Heart right ventricle (tissue), 16 donors: ENCODE measurements around the gene CEP57. TPM values are rescaled to one million over a fixed set of nuclear protein-coding genes. Genes with fewer than 3 reads are reported as not detected.
A peak's percentile ranks its signal among the peaks of the same experiment; 100 is the strongest.

ENCODE experiments used
- ATAC-seq, 8 donors: fragments of 200-7000 bp; cut with Tn5 transposase; one replicate each; pipeline ENCODE4 v1.9.1; 2020; ENCODE audit warnings: mild to moderate bottlenecking in 8 of 8, moderate library complexity in 8 of 8, moderate number of reproducible peaks in 1 of 8
- DNase-seq, 2 donors: peaks; one replicate each; pipeline ENCODE4 v3.0.0-alpha.2; 2020
- H3K27ac ChIP-seq, 10 donors: fragments of 200-600 bp; sonication (generic) in 2 of 10; one replicate each; pipeline versions ENCODE4 v1.5.0 to v1.8.0; 2020 to 2022; ENCODE audit warnings: mild to moderate bottlenecking in 3 of 10
- H3K27me3 ChIP-seq, 7 donors: fragments of 200-600 bp; one replicate each; pipeline ENCODE4 v1.8.0; 2021 to 2022; ENCODE audit warnings: mild to moderate bottlenecking in 2 of 7
- H3K36me3 ChIP-seq, 9 donors: fragments of 200-600 bp; sonication (generic) in 1 of 9; one replicate each; pipeline versions ENCODE4 v1.5.0 to v1.8.0; 2020 to 2022; ENCODE audit warnings: mild to moderate bottlenecking in 2 of 9
- H3K4me1 ChIP-seq, 9 donors: fragments of 200-600 bp; sonication (generic) in 1 of 9; one replicate each; pipeline versions ENCODE4 v1.5.0 to v1.8.0; 2020 to 2022; ENCODE audit warnings: mild to moderate bottlenecking in 4 of 9
- H3K4me3 ChIP-seq, 10 donors: fragments of 200-600 bp; sonication (generic) in 2 of 10; one replicate each; pipeline versions ENCODE4 v1.5.0 to v1.8.0; 2020 to 2022; ENCODE audit warnings: mild to moderate bottlenecking in 7 of 10, moderate library complexity in 2 of 10
- H3K9me3 ChIP-seq, 11 donors: fragments of 200-600 bp in 10 of 11; sonication (generic) in 2 of 11; one replicate each; pipeline versions ENCODE4 v1.5.0 to v1.8.0; 2013 to 2022; ENCODE audit warnings: mild to moderate bottlenecking in 2 of 11, control low read depth in 1 of 11, moderate library complexity in 1 of 11
- WGBS, 2 donors: extraction: QIAGEN DNeasy Blood & Tissue Kit; methylation state at CpG; one replicate each; pipeline ENCODE4 v1.1.7; 2013; ENCODE audit warnings: inconsistent platforms in 1 of 2; 5-methylcytosine and 5-hydroxymethylcytosine counted together
- intact Hi-C, 10 donors: fragments of 100-400 bp; cut with DNase I; formaldehyde crosslinking; loops; one replicate each; pipeline versions ENCODE4 v1.11.1 to v1.14.2; 2022
- polyA plus RNA-seq, 2 donors: library from polyadenylated mRNA; stranded (reverse); fragments of 200-250 nt; gene quantifications; one replicate each; pipeline ENCODE4 v1.2.3, GENCODE V29; 2013
- total RNA-seq, 10 donors: library from RNA; stranded (reverse); fragmentation: NEBNext Ultra II Directional in 3 of 10; extraction: Animal tissue kit (Norgen Biotek cat#: 25700) in 3 of 10; gene quantifications; one replicate each; pipeline versions ENCODE4 v1.2.1 to v1.2.4, GENCODE V29; 2021 to 2023
- TF ChIP-seq, protein P1 (sequence below), 9 donors: fragments of 200-600 bp; sonication (generic) in 2 of 9; IDR thresholded peaks; one replicate each; pipeline versions ENCODE4 v1.5.0 to v1.8.0; 2021 to 2022; ENCODE audit warnings: antibody characterized with exemption in 9 of 9, mild to moderate bottlenecking in 5 of 9, moderate library complexity in 1 of 9
- donor health status: Arrhythmogenic right ventricular cardiomyopathy.
- donor health status: ischemic (EF 13 %, LVEDD 7.1; RV severe dilation, severe dysfunction).
- donor health status: healthy with polysubstance abuse.
- donor health status: DM: no; HTN: yes; CAD: no.
- donor health status: DM: no; HTN: no; CAD: no.
- donor health status: ischemic (EF 25% LVEDD 6.9; RV normal size, moderate dysfunction).
- donor health status: ischemic (EF 25% LVEDD 5.7; RV mildly dilated, moderate dysfunction).
- donor health status: healthy.
- donor health status: DM: yes; HTN: yes; CAD: no.
- donor health status: Ischemic cardiomyopathy.
- donor health status: ischemic (EF 35%, LVEDD 5.7; RV mildly dilated, moderate dysfunction).
- donor health status: nonischemic (EF 11% LVEDD 7.7; RV severe dilation, severe dysfunction).
- donor health status: DM: yes; HTN: yes; CAD: no.
- donor health status: PGD.
- donor health status: ischemic (EF 29% LVEDD 5.4; RV normal size, mild dysfunction).
- donor health status: nonischemic (EF 23%, LVEDD 6.1; RV moderate dilation, normal function).

The CEP57 gene
- total and polyA plus RNA-seq, 12 donors = 9.1 to 28.5 (median 24.5) TPM

DNA sequence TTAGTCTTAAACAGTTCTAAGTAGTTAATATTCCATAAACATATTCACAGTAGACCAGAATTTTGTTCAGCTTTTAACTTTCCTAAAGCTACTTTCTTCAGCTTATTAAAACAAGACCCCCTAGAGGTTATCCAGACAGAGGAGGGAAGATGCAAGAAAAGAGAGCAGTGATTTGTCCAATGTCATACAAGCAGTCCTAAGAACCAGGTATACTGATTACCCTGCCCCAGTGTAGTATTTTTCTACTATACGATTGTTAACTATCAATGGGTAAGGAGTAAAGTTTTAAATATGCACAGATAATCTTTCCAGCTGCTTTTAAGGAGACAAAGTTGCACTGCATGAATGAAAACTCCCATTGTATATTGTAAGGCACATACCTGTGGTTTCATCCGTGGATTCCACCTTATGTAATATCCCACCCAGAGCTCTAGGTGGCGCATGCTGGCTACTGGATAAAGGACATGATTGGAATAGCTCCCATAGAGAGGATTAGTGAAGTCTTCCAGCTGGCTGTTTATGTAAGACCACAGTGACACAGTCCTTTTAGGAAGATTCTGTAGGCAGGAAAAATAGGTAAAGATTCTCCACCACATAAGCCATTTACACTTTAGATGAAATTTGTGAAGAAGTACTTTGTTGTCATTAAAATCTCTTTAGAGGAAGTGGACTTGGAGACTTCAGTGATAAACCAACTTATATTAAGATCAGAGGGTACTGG, 45.6 kb downstream of the CEP57 start:
- no peaks in the 10 kb centered on the region for H3K9me3 ChIP-seq
- TF ChIP-seq, protein P1, sequence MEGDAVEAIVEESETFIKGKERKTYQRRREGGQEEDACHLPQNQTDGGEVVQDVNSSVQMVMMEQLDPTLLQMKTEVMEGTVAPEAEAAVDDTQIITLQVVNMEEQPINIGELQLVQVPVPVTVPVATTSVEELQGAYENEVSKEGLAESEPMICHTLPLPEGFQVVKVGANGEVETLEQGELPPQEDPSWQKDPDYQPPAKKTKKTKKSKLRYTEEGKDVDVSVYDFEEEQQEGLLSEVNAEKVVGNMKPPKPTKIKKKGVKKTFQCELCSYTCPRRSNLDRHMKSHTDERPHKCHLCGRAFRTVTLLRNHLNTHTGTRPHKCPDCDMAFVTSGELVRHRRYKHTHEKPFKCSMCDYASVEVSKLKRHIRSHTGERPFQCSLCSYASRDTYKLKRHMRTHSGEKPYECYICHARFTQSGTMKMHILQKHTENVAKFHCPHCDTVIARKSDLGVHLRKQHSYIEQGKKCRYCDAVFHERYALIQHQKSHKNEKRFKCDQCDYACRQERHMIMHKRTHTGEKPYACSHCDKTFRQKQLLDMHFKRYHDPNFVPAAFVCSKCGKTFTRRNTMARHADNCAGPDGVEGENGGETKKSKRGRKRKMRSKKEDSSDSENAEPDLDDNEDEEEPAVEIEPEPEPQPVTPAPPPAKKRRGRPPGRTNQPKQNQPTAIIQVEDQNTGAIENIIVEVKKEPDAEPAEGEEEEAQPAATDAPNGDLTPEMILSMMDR (IDR thresholded peaks at IDR 0.05) = peak; percentile 77 to 93 (median 87)
- H3K27me3 ChIP-seq = no peaks in the 10 kb centered on the region
- intact Hi-C loops = loop anchor here in 9 of 10 donors (5.0 to 10.0 kb wide), 9 partner anchors 209 to 591 kb away; partner anchors contain the start of genes JRKL (in 7 of the 9) and MAML2 (in 4 of the 9)
- WGBS, 2 donors = 7 to 14% methylated on average over 3 of the region's 3 CpGs
- DNase-seq (peak in 1 of 2 donors; percentile 60), ATAC-seq (peak; percentile 79 to 97 (median 94))
- no peak overlapping the region for H3K4me3 ChIP-seq
- peak overlapping the region in 4 of 10 donors; percentile 24 to 42 (median 30) for H3K27ac ChIP-seq
- H3K4me1 ChIP-seq = peaks cover 0 to 8% (median 0%) of the 10 kb centered on the region in 9 donors
- H3K36me3 ChIP-seq = peaks cover 0 to 100% (median 33%) of the 10 kb centered on the region in 9 donors

DNA sequence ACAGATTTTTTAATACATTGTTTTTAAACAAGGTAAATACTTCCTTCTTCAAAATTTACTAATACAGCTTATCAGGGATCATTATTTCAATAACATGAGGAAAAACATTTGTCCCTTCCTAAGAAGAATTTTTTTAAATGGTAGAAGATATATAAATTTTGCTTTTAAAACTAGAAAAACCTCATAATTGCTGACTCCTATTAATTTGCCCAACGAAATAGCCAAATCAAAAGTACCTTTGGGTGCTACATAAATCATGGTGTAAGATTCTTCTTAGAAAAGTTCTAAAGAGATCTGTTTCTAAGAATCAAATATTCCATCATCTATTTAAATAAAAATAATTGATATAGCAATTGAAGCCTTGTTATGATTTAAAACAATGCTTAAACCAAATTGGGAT, 54.9 kb downstream of the CEP57 start:
- no peak overlapping the region for H3K4me3 ChIP-seq
- H3K9me3 ChIP-seq = no peaks in the 10 kb centered on the region
- ATAC-seq = no peak
- H3K36me3 ChIP-seq = peaks cover 0 to 97% (median 14%) of the 10 kb centered on the region in 9 donors
- intact Hi-C loops = loop anchor here in 5 of 10 donors (5.0 to 10.0 kb wide), 7 partner anchors 140 to 580 kb away; partner anchors contain the start of genes MAML2 (in 3 of the 5) and JRKL (in 1 of the 5)
- TF ChIP-seq, protein P1 (IDR thresholded peaks at IDR 0.05) = no peak
- H3K27me3 ChIP-seq = no peaks in the 10 kb centered on the region
- DNase-seq = no peak
- peaks cover 0 to 13% (median 0%) of the 10 kb centered on the region in 9 donors for H3K4me1 ChIP-seq
- no peak overlapping the region for H3K27ac ChIP-seq
- WGBS, 2 donors = 93 to 98% methylated on average over 1 of the region's 1 CpG

DNA sequence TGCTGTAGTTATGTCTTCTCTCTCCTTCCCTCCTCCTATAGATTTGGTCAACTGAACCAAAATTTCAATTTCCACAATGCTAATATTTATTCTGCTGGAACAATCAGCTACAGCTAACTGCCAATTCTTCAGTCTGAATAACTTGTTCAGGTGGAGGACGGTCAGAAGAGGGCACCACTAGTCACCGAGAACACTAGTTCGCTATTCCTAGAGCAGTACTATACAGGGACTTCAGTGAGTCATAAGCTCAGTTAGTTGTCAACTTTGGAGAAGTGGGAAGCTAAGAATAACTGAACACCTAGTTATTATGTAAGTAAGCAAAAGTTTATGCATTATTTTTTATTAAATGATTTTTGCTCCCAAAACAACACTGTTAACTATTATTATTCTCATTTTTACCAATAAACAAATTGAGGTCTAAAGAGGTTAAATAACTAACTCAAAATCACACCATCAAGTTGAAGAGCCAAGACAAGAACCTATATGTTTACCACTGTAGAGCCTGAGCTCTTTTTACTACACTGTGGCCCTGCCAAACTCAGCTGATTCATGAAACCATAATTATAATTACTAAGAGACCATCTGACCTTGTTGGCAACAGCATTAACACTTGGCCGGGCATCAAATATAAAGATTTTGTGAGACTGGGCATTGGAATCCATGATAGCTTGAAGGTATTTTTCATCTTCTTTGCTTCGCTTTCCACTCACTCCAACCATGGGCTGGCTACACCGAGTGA, 59.0 kb downstream of the CEP57 start:
- TF ChIP-seq, protein P1 (IDR thresholded peaks at IDR 0.05) = peak; percentile 15 to 71 (median 59)
- DNase-seq (peak in 1 of 2 donors; percentile 55), ATAC-seq (peak; percentile 76 to 97 (median 92))
- 59 to 68% methylated on average over 6 of the region's 6 CpGs for whole genome bisulfite sequencing, 2 donors
- peaks cover 0 to 84% (median 11%) of the 10 kb centered on the region in 9 donors for H3K36me3 ChIP-seq
- H3K9me3 ChIP-seq = no peaks in the 10 kb centered on the region
- peak overlapping the region in 3 of 10 donors; percentile 8 to 42 (median 33) for H3K27ac ChIP-seq
- H3K27me3 ChIP-seq = no peaks in the 10 kb centered on the region
- peaks cover 0 to 13% (median 0%) of the 10 kb centered on the region in 9 donors for H3K4me1 ChIP-seq
- intact Hi-C loops = loop anchor here in 5 of 10 donors (1.0 to 10.0 kb wide), 8 partner anchors 136 to 576 kb away; partner anchors contain the start of genes MAML2 (in 4 of the 5) and JRKL (in 1 of the 5)
- H3K4me3 ChIP-seq = no peak overlapping the region

DNA sequence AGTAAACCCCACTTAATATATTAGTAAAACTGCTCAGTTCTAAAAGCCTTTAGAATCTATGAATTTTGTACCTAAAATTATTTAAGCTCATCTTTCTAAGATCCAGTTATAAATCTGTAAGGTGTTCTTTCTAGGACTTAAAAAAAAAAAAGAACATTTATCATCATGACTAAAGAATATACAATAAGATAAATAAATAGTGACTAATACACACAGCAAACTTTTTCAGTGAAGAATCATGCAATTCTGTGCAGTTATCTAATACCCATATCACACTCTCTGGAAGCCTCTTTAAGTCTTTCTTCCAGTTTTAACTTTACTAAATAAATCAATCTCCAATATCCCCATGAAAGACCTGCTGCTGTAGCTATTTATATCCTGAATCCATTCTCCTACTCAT, 59.8 kb downstream of the CEP57 start:
- no peak overlapping the region for H3K4me3 ChIP-seq
- TF ChIP-seq, protein P1 (IDR thresholded peaks at IDR 0.05) = no peak
- intact Hi-C loops = no loop called here
- H3K9me3 ChIP-seq = no peaks in the 10 kb centered on the region
- peaks cover 0 to 13% (median 0%) of the 10 kb centered on the region in 9 donors for H3K4me1 ChIP-seq
- H3K27me3 ChIP-seq = no peaks in the 10 kb centered on the region
- DNase-seq (no peak), ATAC-seq (no peak)
- H3K27ac ChIP-seq = no peak overlapping the region
- peaks cover 0 to 84% (median 4%) of the 10 kb centered on the region in 9 donors for H3K36me3 ChIP-seq
